Neural cell (in vitro differentiated cells): Measurements from ENCODE around the gene SPDEF. TPM values are rescaled to one million over a fixed set of nuclear protein-coding genes. Genes with fewer than 3 reads are reported as not detected.

ENCODE experiments used
- H2AFZ ChIP-seq: fragments of 200-600, 300-800 bp; sonication (generic), shearing (Covaris generic); 2 replicates; pipeline ENCODE4 v1.6.0; 2014; ENCODE audit warnings: low read depth, mild to moderate bottlenecking, antibody characterized with exemption, low read length, moderate library complexity
- H3F3A ChIP-seq: fragments of 200-600 bp; shearing (Covaris generic); 2 replicates; pipeline ENCODE4 v1.6.1; 2016; ENCODE audit warnings: mild to moderate bottlenecking, moderate library complexity, mixed read lengths, antibody characterized with exemption, low read length; ENCODE audit not compliant: insufficient read depth, poor library complexity, severe bottlenecking
- H3K27ac ChIP-seq: fragments of 200-600, 300-800 bp; sonication (generic), shearing (Covaris generic); 2 replicates; pipeline ENCODE4 v1.5.1; 2014; ENCODE audit warnings: mild to moderate bottlenecking, low read length, moderate library complexity
- H3K27me3 ChIP-seq: fragments of 300-800, 200-600 bp; sonication (generic), shearing (Covaris generic); 2 replicates; pipeline ENCODE4 v1.6.0; 2014; ENCODE audit warnings: mild to moderate bottlenecking, low read depth, low read length, moderate library complexity; ENCODE audit not compliant: insufficient read depth
- H3K36me3 ChIP-seq: fragments of 300-800, 200-600 bp; sonication (generic), shearing (Covaris generic); 2 replicates; pipeline ENCODE4 v1.5.1; 2014; ENCODE audit warnings: mild to moderate bottlenecking, antibody characterized with exemption, low read length, moderate library complexity; ENCODE audit not compliant: insufficient read depth
- H3K4me2 ChIP-seq: fragments of 300-800, 200-600 bp; sonication (generic), shearing (Covaris generic); 2 replicates; pipeline ENCODE4 v1.6.0; 2014; ENCODE audit warnings: mild to moderate bottlenecking, low read length
- H3K4me3 ChIP-seq: fragments of 300-800, 200-600 bp; sonication (generic), shearing (Covaris generic); 2 replicates; pipeline ENCODE4 v1.5.1; 2014; ENCODE audit warnings: mild to moderate bottlenecking, low read length, moderate library complexity
- H3K79me2 ChIP-seq: fragments of 200-600 bp; shearing (Covaris generic); replicated peaks from 2 replicates; pipeline ENCODE4 v1.6.0; 2014; ENCODE audit warnings: mild to moderate bottlenecking, low read length, moderate library complexity; ENCODE audit not compliant: insufficient read depth
- H3K9ac ChIP-seq: fragments of 300-800, 200-600 bp; sonication (generic), shearing (Covaris generic); 2 replicates; pipeline ENCODE4 v1.6.1; 2016; ENCODE audit warnings: mild to moderate bottlenecking, low read length, mixed read lengths
- H3K9me2 ChIP-seq: fragments of 200-600 bp; shearing (Covaris generic); 2 replicates; pipeline ENCODE4 v1.6.1; 2016; ENCODE audit warnings: mild to moderate bottlenecking, low read length, mixed read lengths; ENCODE audit not compliant: insufficient read depth
- H3K9me3 ChIP-seq: fragments of 200-600, 300-800 bp; sonication (generic), shearing (Covaris generic); 2 replicates; pipeline ENCODE4 v1.6.1; 2016; ENCODE audit warnings: mild to moderate bottlenecking, mixed run types, low read length, moderate library complexity, mixed read lengths
- H4K20me1 ChIP-seq: fragments of 200-600 bp; shearing (Covaris generic); 2 replicates; pipeline ENCODE4 v1.6.1; 2016; ENCODE audit warnings: mild to moderate bottlenecking, mixed run types; ENCODE audit not compliant: insufficient read depth
- EP300 ChIP-seq: fragments of 450-650 bp; conservative IDR thresholded peaks from 2 replicates; pipeline ENCODE4 v1.6.1; 2014; ENCODE audit warnings: antibody characterized with exemption, mild to moderate bottlenecking, moderate library complexity; ENCODE audit not compliant: poor library complexity, severe bottlenecking
- EZH2 ChIP-seq: fragments of 200-600, 300-800 bp; shearing (Covaris generic), sonication (generic); IDR thresholded peaks from 2 replicates; pipeline ENCODE4 v1.6.1; 2014; ENCODE audit warnings: antibody characterized with exemption, low read length, borderline replicate concordance, mild to moderate bottlenecking; ENCODE audit not compliant: insufficient read depth, poor library complexity, severe bottlenecking
- MXI1 ChIP-seq: fragments of 450-650 bp; conservative IDR thresholded peaks from 2 replicates; pipeline ENCODE4 v1.6.1; 2014; ENCODE audit warnings: antibody characterized with exemption, mild to moderate bottlenecking; ENCODE audit not compliant: poor library complexity, severe bottlenecking
- POLR2AphosphoS5 ChIP-seq: IDR thresholded peaks from 2 replicates; pipeline ENCODE4 v1.6.1; 2012
- RAD21 ChIP-seq: fragments of 450-650 bp; conservative IDR thresholded peaks from 2 replicates; pipeline ENCODE4 v1.6.1; 2014; ENCODE audit warnings: antibody characterized with exemption, mild to moderate bottlenecking, moderate library complexity
- SMC3 ChIP-seq: fragments of 450-650 bp; conservative IDR thresholded peaks from 2 replicates; pipeline ENCODE4 v1.6.1; 2014; ENCODE audit warnings: antibody characterized with exemption, mild to moderate bottlenecking, moderate library complexity; ENCODE audit not compliant: poor library complexity
- TAF1 ChIP-seq: IDR thresholded peaks from 2 replicates; pipeline ENCODE4 v1.6.1; 2012; ENCODE audit warnings: low read depth
- polyA plus RNA-seq: library from polyadenylated mRNA; depleted of rRNA; stranded (reverse); fragments of >200 nt; gene quantifications from 2 replicates; pipeline ENCODE4 v1.2.3, GENCODE V29; 2014
- TF ChIP-seq, protein P1 (sequence below): IDR thresholded peaks from 2 replicates; pipeline ENCODE4 v1.6.1; 2012; ENCODE audit warnings: borderline replicate concordance
- TF ChIP-seq, protein P2 (sequence below): fragments of 450-650 bp; IDR thresholded peaks from 2 replicates; pipeline ENCODE4 v1.5.1; 2014; ENCODE audit warnings: antibody characterized with exemption, mild to moderate bottlenecking, moderate library complexity; ENCODE audit not compliant: poor library complexity, severe bottlenecking

The SPDEF gene
- polyA plus RNA-seq, 1 donor from 2014 or later: 0.36 TPM

DNA sequence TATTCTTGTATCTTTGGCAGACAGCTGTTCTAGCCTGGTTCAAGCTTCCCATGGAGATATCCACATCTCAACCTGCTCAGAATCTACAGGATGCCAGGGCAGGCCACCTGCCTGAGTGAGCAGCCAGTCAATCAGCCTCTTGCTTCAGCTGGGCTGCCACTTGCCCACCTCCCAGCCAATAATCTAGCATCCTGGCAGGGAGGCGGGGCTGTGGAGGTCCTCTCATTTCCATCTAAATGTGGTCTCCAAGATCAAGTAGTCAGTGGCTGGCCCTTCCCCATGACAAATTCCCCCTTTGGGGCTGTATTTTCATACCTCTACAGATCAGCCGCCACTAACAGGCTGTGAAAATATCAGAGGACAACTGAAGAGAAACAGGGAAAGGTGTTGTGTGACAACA is 33.0 kb upstream of the SPDEF start:
- no peak overlapping the region for H3K27ac ChIP-seq

DNA sequence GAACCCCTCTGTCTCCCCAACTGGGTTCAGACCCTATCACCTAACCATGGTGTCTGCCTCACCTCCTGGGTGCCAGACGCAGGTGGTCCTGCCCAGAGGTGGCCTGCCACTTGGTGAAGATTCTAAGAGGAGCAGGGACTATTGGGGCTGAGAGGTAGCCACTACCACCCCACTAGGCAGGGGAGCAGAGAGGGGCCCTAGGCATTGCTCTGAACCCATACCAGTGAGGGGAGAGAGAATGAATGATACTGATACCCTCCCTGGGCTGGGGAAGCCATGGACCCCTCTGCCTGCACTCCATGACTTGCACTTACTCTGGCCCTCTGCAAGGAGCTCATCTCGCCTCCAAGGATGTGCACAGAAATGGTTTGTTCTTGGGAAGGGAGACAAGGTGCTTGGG is 31.7 kb upstream of the SPDEF start:
- no peak overlapping the region for H2AFZ ChIP-seq

More for the DNA sequence above, 33.0 kb upstream of the SPDEF start:
- Histone ChIP-seq H3F3A (no peaks in the 10 kb centered on the region), H2AFZ (no peak overlapping the region), H3K9ac (no peak overlapping the region), H3K36me3 (no peaks in the 10 kb centered on the region), H3K4me3 (no peak overlapping the region), H3K27me3 (no peaks in the 10 kb centered on the region), H4K20me1 (no peaks in the 10 kb centered on the region), H3K4me2 (no peak overlapping the region), H3K79me2 (no peaks in the 10 kb centered on the region), H3K9me3 (no peaks in the 10 kb centered on the region), H3K9me2 (no peaks in the 10 kb centered on the region)
- TF ChIP-seq, protein P1, sequence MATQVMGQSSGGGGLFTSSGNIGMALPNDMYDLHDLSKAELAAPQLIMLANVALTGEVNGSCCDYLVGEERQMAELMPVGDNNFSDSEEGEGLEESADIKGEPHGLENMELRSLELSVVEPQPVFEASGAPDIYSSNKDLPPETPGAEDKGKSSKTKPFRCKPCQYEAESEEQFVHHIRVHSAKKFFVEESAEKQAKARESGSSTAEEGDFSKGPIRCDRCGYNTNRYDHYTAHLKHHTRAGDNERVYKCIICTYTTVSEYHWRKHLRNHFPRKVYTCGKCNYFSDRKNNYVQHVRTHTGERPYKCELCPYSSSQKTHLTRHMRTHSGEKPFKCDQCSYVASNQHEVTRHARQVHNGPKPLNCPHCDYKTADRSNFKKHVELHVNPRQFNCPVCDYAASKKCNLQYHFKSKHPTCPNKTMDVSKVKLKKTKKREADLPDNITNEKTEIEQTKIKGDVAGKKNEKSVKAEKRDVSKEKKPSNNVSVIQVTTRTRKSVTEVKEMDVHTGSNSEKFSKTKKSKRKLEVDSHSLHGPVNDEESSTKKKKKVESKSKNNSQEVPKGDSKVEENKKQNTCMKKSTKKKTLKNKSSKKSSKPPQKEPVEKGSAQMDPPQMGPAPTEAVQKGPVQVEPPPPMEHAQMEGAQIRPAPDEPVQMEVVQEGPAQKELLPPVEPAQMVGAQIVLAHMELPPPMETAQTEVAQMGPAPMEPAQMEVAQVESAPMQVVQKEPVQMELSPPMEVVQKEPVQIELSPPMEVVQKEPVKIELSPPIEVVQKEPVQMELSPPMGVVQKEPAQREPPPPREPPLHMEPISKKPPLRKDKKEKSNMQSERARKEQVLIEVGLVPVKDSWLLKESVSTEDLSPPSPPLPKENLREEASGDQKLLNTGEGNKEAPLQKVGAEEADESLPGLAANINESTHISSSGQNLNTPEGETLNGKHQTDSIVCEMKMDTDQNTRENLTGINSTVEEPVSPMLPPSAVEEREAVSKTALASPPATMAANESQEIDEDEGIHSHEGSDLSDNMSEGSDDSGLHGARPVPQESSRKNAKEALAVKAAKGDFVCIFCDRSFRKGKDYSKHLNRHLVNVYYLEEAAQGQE: no peak
- TF ChIP-seq TAF1 (no peak), POLR2AphosphoS5 (no peak), EP300 (no peak), MXI1 (no peak), EZH2 (no peak), SMC3 (no peak), RAD21 (no peak)
- TF ChIP-seq, protein P2, sequence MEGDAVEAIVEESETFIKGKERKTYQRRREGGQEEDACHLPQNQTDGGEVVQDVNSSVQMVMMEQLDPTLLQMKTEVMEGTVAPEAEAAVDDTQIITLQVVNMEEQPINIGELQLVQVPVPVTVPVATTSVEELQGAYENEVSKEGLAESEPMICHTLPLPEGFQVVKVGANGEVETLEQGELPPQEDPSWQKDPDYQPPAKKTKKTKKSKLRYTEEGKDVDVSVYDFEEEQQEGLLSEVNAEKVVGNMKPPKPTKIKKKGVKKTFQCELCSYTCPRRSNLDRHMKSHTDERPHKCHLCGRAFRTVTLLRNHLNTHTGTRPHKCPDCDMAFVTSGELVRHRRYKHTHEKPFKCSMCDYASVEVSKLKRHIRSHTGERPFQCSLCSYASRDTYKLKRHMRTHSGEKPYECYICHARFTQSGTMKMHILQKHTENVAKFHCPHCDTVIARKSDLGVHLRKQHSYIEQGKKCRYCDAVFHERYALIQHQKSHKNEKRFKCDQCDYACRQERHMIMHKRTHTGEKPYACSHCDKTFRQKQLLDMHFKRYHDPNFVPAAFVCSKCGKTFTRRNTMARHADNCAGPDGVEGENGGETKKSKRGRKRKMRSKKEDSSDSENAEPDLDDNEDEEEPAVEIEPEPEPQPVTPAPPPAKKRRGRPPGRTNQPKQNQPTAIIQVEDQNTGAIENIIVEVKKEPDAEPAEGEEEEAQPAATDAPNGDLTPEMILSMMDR: no peak

More for the DNA sequence above, 31.7 kb upstream of the SPDEF start:
- Histone ChIP-seq H3K79me2 (no peaks in the 10 kb centered on the region), H3K4me3 (no peak overlapping the region), H3K9me2 (no peaks in the 10 kb centered on the region), H3K9ac (no peak overlapping the region), H3K9me3 (no peaks in the 10 kb centered on the region), H4K20me1 (no peaks in the 10 kb centered on the region), H3F3A (no peaks in the 10 kb centered on the region), H3K27ac (no peak overlapping the region), H3K36me3 (no peaks in the 10 kb centered on the region), H3K27me3 (no peaks in the 10 kb centered on the region), H3K4me2 (no peak overlapping the region)
- TF ChIP-seq RAD21: no peak
- TF ChIP-seq, protein P2: no peak
- no peak for TF ChIP-seq EP300
- no peak for TF ChIP-seq EZH2
- no peak for TF ChIP-seq SMC3
- TF ChIP-seq, protein P1: no peak
- TF ChIP-seq MXI1: no peak
- no peak for TF ChIP-seq POLR2AphosphoS5
- TF ChIP-seq TAF1: no peak
